Stimulated activated CD4-positive, alpha-beta T cell treated with anti-CD3 and anti-CD28 coated beads, Interleukin-2, amount 100 ng/mL, for 4 hours (primary cell): ENCODE data around the gene TTC28.
"Not testable (repeated sequence)": the region's sequence is repeated elsewhere in the genome, so short reads cannot be mapped to it uniquely, and the experiment has no call there.

Experiments
- DNase-seq: peaks from one replicate; pipeline ENCODE4 v3.0.0-alpha.2; 2020; ENCODE audit warnings: low read depth

TTC28 gene

GRCh38 chr22:28406246-28406645 is 273.4 kb downstream of the TTC28 start:
- no peak for DNase-seq

GRCh38 chr22:28405588-28405987 is 274.1 kb downstream of the TTC28 start:
- DNase-seq: no peak

DNA sequence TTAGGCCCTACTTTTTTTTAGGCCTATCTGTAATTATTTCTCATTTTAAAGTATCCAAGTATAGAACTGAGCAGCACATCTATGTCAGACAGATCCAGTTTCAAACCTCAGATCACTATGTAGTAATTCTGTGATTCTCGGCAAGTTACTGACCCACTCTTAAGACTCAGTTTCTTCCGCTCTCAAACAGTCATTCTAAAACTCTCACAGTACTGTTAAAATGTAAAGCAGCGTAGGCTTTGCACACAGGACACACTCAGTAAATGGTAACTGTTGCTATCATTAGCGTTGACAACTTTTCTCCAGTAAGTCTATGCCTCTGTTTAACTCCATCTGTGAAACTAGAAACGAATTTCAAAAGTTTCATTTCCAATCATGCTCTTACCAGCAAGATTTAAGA is 277.1 kb downstream of the TTC28 start:
- no peak for DNase-seq

- DNase-seq: no peak
Observed at GRCh38 chr22:28402060-28402459, 277.6 kb downstream of the TTC28 start.

GRCh38 chr22:28398981-28399380 is 280.7 kb downstream of the TTC28 start:
- no peak for DNase-seq

DNA sequence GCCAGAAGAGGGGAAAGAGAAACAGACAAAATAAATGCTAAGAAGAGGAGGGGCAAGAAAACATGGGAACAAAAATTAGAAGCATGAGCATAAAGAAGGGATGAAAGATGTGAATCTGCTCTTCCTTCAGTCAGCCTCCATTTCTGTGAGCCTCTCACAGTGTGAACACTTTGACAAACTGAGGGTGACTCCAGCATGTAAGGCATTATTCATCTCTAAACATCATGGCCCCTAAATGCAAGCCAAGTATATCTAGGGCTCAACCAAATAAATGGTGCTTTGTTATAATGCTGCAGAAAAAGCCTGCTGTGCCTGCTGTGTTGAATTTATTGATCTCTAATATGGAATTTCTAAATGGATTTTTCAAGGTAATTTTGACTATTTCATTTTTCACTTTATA is 281.3 kb downstream of the TTC28 start:
- no peak for DNase-seq

GRCh38 chr22:28397306-28397705 is 282.3 kb downstream of the TTC28 start:
- DNase-seq: no peak

DNA sequence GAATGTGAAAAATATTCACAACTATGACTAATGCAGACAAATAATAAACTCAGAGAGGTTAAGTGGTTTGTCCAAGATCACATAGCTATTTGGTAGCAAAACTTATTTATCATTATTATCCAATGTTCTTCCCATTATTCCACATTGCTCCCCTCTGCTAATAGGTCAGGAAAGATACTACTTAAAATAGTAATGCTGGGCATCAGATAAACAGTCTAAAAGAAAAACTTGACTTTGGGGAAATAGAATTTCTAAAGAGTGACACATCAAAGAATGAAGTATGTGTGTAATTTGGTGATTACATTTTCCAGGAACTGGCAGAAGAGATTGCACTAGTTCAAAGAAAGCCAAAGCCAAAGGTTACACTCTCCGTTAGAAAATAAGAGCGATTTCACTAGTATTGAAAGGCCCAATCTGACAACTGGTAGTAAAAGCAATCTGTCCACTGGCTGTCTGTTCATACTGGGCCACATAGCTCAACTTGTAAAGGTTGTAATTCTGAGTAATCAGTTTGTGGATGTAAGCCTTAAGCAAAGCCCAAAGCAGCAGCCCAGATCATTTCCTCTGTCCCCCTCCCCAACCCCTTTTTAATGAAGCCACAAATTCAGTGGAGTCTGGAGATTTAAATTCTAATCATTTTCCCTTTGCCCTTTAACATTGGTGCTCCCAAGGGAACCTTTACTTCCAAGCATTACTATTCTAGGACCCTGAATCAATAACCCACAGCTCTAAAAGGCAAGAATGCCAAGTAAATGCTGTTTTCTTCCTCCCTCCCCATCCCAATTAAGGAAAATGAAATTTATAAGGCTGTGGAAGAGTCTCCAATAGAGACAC is 283.5 kb downstream of the TTC28 start:
- DNase-seq: no peak

- no peak for DNase-seq
Observed at GRCh38 chr22:28395520-28395919, 284.1 kb downstream of the TTC28 start.

- no peak for DNase-seq
Observed at GRCh38 chr22:28394513-28395110, 285.0 kb downstream of the TTC28 start.

- DNase-seq: no peak
Observed at GRCh38 chr22:28381429-28382167, 298.0 kb downstream of the TTC28 start.

DNA sequence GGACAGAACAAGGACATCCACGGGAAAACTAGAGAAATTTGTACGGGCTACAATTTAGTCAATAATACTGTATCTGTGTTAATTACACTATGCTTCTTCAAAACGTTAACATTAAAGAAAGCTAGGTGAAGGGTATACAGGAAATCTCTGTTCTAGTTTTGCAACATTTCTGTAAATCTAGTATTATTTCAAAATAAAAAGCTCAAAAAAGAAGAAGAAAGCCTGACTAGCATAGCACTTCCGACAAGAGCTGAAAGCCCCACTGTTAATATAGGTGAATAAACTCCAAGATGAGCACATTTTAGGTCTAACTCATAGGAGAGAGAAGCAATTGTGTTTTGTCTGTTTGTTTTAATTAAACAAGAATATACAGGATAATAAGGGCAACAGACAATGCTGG is 299.7 kb downstream of the TTC28 start:
- DNase-seq: no peak

DNA sequence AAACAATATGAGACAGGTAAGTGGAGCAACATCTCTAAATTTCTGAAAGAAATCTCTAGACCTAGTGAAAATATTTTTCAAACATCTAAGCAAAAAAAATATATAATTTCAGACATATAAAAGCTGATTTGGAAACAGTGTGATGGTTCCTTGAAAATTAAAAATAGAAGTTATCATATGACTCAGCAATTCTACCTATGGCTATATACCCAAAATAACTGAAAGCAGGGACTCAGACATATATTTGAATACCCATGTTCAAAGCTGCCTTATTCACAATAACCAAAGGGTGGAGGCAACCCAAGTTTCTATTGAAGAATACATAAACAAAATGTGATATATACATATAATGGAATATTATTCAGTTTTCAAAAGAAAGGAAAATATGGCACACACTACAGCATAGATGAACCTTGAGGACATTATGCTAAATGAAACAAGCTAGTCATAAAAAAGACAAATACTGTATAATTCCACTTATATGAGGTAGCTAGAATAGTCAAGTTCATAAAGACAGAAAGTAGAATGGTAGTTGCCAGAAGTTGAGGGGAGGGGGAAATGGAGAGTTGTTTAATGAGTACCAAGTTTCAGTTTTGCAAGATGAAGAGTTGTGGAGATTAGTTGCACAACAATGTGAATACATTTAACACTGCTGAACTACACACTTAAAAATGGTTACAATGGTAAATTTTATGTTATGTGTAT is 300.4 kb downstream of the TTC28 start:
- no peak for DNase-seq

DNA sequence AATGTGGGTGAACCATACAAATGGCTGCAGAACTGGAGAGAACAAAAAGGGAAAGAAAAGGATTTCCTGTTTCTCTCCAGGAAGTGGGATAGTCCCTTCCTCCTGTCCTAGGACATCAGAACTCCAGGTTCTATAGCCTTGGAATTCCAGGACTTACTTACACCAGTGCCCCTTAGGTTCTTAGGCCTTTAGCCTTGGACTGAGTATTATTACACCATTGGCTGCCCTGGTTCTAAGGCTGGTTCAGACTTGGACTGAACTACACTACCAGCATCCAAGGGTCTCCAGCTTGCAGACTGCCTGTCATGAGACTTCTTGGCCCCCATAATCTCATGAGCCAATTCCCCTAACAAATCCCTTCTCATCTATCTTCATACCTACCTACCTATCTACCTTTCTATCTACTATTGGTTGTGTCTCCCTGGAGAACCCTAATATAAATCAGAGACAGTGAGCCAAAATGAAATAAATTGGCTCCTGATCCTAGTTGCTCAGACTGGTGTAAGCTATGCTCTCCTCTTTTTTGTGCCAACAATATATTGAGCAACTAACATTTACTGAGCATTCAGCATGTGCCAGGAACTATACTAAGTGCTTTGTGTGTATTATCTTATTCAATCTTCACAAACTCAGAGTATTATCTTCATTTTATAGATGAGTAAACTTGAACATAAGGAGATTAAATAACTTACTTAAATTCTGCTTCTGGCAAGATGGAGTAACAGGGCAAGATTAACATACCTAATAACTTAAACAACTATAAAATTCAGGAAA is 303.7 kb downstream of the TTC28 start:
- DNase-seq: no peak

DNA sequence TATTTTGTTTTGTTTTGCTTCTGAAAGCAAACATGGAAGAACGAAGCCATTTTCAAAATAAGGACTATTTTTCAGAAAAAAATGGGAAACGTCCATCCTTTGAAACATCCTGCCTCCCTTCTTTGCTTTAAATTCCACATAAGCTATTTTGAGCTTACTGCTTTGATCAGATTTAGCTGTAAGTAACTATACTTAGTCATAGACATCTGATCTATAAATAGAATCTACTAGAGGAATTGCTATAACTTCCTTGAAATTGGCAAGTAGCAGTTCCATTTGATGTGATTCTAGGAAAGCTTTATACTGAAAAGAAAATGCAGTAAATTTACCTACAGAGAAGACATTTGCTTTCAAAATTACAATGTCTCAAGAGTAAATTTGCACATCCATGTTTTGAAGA is 305.8 kb downstream of the TTC28 start:
- no peak for DNase-seq

DNA sequence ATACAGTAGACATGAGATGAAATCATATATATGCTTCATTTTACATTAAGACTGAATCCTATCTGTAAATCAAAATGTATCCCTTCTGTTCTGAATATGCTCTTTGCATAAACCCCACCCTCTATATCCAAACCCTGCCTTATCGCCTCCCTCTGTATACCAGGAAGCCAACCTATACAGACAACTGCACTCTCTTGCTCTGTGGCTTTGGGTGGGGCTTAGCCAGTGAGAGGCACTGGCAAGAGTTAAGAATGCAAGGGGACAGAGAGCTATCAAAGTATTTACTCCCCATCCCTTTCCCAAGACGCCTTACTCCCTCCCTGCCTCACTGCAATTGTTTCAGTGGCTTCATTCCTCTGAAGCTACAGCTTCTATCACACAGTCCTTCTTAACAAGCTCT is 309.8 kb downstream of the TTC28 start:
- no peak for DNase-seq

DNA sequence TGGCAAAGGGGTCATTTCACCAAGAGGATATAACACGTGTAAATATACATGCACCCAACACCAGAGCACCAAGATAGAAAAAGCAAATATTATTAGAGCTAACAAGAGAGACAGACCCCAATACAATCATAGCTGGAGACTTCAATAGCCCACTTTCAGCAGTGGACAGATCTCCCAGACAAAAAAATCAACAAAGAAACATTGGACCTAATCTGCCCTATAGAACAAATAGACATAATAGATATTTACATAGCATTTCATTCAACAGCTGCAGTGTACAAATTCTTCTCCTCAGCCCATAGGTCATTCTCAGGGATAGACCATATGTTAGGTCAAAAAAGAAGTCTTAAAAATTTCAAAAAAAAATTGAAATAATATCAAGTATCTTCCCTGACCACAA is 312.8 kb downstream of the TTC28 start:
- DNase-seq: no peak

DNA sequence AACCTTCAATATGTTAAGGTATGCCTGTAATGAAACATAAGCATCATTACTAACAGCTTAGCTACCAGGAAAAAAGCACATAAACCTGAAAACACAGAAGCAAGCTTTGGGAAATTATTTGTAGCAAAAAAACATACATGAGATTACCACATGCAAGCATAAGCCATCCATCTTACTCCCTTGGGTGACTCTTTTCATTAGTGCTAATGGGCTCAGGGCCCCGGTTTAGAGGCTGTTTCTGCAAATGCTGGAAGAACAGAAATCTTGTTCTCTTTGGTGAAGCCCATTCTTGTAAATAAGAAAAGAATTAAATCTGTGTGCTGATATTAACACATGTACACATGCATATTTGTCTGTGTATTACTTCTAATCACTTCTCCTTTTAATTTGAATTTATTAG is 314.3 kb downstream of the TTC28 start:
- no peak for DNase-seq

- DNase-seq: not testable (repeated sequence)
Observed at GRCh38 chr22:28364105-28364504, 315.5 kb downstream of the TTC28 start.

DNA sequence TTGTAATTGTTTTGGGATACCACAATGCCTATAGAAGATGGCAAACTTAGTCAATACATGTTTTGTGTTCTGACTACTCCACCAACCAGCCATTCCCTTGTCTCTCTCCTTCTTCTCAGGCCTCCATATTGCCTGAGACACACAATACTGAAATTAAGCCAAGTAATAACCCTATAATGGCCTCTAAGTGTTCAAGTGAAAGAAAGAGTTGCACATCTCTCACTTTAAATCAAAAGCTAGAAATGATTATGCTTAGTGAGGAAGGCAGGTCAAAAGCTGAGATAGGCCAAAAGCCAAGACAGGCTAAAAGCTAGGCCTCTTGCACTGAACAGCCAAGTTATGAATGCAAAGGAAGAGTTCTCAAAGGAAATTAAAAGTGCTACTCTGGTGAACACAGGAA is 318.7 kb downstream of the TTC28 start:
- no peak for DNase-seq

GRCh38 chr22:28358312-28358711 is 321.3 kb downstream of the TTC28 start:
- DNase-seq: no peak

DNA sequence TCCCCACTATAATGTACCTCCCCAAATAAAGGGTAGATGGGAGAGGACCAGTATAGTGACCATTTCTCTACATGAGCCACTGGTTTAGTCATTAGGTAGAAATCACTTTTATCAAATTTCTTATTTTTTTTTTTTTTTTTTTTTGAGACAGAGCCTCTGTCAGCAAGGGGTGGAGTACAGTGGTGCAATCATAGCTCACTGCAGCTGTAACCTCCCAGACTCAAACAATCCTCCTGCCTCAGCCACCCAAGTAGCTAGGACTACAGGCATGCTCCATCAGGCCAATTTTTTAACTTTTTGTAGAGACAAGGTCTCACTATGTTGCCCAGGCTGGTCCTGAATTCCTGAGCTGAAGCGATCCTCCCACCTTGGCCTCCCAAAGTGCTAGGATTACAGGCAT is 322.4 kb downstream of the TTC28 start:
- DNase-seq: no peak
